Esophagus muscularis mucosa (tissue), 4 donors: ENCODE data around the gene PHF5A. TPM values are rescaled to one million over a fixed set of nuclear protein-coding genes. Genes with fewer than 3 reads are reported as not detected.
"Not testable (repeated sequence)": the region's sequence is repeated elsewhere in the genome, so short reads cannot be mapped to it uniquely, and the experiment has no call there.

Experiments
- DNase-seq: peaks from one replicate; pipeline ENCODE4 v3.0.0-alpha.2; 2017; ENCODE audit errors: extremely low spot score
- H3K27ac ChIP-seq, 4 donors: fragments of 200-600 bp; sonication (generic); replicated peaks in 1 of 4; 1 replicate in 3 of 4; 2 replicates in 1 of 4; pipeline ENCODE4 v1.5.1; 2016 to 2019; ENCODE audit warnings: mild to moderate bottlenecking in 1 of 4
- H3K27me3 ChIP-seq, 4 donors: fragments of 200-600 bp; sonication (generic); one replicate each; pipeline versions ENCODE4 v1.5.1 to v1.6.0; 2016 to 2019
- H3K36me3 ChIP-seq, 4 donors: fragments of 200-600 bp; sonication (generic); one replicate each; pipeline ENCODE4 v1.5.1; 2016 to 2019
- H3K4me1 ChIP-seq, 4 donors: fragments of 200-600 bp; sonication (generic); one replicate each; pipeline ENCODE4 v1.5.1; 2016 to 2019
- H3K4me3 ChIP-seq, 4 donors: fragments of 200-600 bp; sonication (generic); 1 replicate in 2 of 4; 2 replicates in 2 of 4; pipeline ENCODE4 v1.5.1; 2016 to 2019; ENCODE audit warnings: mild to moderate bottlenecking in 4 of 4, moderate library complexity in 1 of 4
- H3K9me3 ChIP-seq, 4 donors: fragments of 200-600 bp; sonication (generic); 1 replicate in 3 of 4; 2 replicates in 1 of 4; pipeline ENCODE4 v1.5.1; 2016 to 2019
- EP300 ChIP-seq: sonication (generic); formaldehyde crosslinking; IDR thresholded peaks from one replicate; pipeline ENCODE4 v1.6.1; 2017; ENCODE audit warnings: antibody characterized with exemption
- POLR2A ChIP-seq: fragments of 450-650 bp; IDR thresholded peaks from one replicate; pipeline ENCODE4 v1.6.1; 2017; ENCODE audit warnings: antibody characterized with exemption, moderate library complexity, mild to moderate bottlenecking, low read depth
- POLR2AphosphoS5 ChIP-seq, 2 donors: sonication (generic); formaldehyde crosslinking; IDR thresholded peaks; one replicate each; pipeline ENCODE4 v1.6.1; 2017; ENCODE audit warnings: antibody characterized with exemption in 2 of 2
- WGBS: methylation state at CpG from one replicate; pipeline ENCODE4 v1.1.5; 2018; 5-methylcytosine and 5-hydroxymethylcytosine counted together
- intact Hi-C: fragments of 100-400 bp; cut with DNase I; formaldehyde crosslinking; loops from one replicate; pipeline ENCODE4 v1.15.1; 2023
- total RNA-seq, 4 donors: library from RNA; depleted of rRNA; stranded (reverse); fragments of >200 nt; gene quantifications; one replicate each; pipeline versions ENCODE4 v1.1.0 to v1.2.1, GENCODE V29; 2016
- TF ChIP-seq, protein P1 (sequence below), 3 experiments: fragments of 200-600 bp in 2 of 3; fragments of 450-650 bp in 1 of 3; sonication (generic) in 2 of 3; IDR thresholded peaks; one replicate each; pipeline ENCODE4 v1.5.1; 2017 to 2019; ENCODE audit warnings: antibody characterized with exemption in 3 of 3, mild to moderate bottlenecking in 2 of 3, moderate library complexity in 1 of 3

PHF5A gene
- total RNA-seq, 4 donors from 2014 or later, result 36.5 to 46.1 (median 42.2) TPM

DNA sequence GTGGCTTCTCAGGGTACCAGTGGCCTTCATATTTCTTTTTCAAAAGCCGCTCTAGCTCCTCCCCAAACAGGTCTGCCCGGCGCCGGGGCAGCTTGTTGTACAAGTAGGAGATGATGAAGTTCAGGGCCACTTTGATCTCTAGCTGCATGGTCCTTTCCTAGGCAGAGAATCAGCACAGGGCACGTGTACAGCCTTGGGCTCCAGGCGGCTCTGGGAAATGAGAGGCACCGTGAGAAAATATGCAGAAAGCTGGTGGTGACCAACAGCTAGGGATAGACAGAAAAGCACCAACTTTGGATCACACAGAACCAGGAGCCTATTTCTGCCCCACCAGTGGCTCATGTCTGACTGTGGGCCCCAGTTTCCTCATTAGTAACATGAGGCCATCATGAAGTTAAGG is 31.3 kb downstream of the PHF5A start:
- peak overlapping the region; percentile 31 to 63 (median 50) for H3K27ac ChIP-seq
- 88% methylated on average over 7 of the region's 7 CpGs for WGBS
- intact Hi-C loops, result no loop called here
- H3K4me3 ChIP-seq, result no peak overlapping the region
- peaks cover 49 to 81% (median 73%) of the 10 kb centered on the region in 4 donors for H3K36me3 ChIP-seq
- TF ChIP-seq POLR2AphosphoS5 (IDR thresholded peaks at IDR 0.05) (no peak), EP300 (no peak), POLR2A (no peak)
- TF ChIP-seq, protein P1, sequence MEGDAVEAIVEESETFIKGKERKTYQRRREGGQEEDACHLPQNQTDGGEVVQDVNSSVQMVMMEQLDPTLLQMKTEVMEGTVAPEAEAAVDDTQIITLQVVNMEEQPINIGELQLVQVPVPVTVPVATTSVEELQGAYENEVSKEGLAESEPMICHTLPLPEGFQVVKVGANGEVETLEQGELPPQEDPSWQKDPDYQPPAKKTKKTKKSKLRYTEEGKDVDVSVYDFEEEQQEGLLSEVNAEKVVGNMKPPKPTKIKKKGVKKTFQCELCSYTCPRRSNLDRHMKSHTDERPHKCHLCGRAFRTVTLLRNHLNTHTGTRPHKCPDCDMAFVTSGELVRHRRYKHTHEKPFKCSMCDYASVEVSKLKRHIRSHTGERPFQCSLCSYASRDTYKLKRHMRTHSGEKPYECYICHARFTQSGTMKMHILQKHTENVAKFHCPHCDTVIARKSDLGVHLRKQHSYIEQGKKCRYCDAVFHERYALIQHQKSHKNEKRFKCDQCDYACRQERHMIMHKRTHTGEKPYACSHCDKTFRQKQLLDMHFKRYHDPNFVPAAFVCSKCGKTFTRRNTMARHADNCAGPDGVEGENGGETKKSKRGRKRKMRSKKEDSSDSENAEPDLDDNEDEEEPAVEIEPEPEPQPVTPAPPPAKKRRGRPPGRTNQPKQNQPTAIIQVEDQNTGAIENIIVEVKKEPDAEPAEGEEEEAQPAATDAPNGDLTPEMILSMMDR (IDR thresholded peaks at IDR 0.05), result no peak
- no peaks in the 10 kb centered on the region for H3K27me3 ChIP-seq
- H3K9me3 ChIP-seq, result no peaks in the 10 kb centered on the region
- DNase-seq, result no peak
- peaks cover 74 to 97% (median 94%) of the 10 kb centered on the region in 4 donors for H3K4me1 ChIP-seq

DNA sequence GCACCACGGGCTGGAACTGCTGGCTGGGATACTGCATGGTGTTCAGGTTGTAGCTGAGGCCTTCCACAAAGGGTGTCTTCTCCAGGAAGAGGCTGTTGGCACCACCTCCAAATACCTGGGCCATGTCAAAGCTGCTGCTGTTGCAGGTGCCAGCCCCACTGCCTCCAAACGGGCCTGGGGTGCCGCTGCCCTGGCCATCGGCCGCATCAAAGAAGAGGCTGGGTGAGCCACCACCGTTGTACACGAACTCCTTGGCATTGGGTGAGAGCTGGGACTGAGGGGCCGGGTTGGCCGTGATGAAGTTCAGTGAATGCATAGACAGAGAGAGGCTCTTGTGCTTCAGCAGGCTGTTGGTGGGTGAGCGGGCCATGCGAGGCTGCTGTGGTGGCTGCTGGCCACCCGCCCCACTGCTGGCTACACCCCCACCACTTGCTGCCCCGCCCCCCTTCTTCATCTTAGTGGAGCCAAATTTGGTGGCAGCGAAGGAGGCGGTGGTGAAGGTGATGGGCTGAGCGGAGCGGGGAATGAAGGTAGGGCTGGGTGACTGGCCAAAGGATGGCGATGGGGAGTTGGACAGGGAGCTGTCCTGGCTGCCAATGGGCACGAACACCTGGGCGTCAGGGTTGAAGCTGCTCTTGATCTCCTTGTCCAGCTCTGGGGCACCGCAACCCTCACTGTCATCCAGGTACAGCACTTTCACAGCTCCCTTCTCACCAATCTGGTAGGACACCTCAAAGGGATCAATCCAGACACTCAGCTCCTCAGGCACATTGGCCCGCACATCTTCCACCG is 32.0 kb downstream of the PHF5A start:
- Histone ChIP-seq H3K27ac (peak overlapping the region; percentile 31 to 63 (median 50)), H3K27me3 (no peaks in the 10 kb centered on the region), H3K4me3 (no peak overlapping the region), H3K4me1 (peaks cover 69 to 95% (median 94%) of the 10 kb centered on the region in 4 donors), H3K9me3 (no peaks in the 10 kb centered on the region), H3K36me3 (peaks cover 49 to 83% (median 76%) of the 10 kb centered on the region in 4 donors)
- TF ChIP-seq POLR2AphosphoS5 (IDR thresholded peaks at IDR 0.05), result peak in 1 of 2 donors; percentile 32
- no peak for TF ChIP-seq POLR2A
- no peak for DNase-seq
- WGBS, result 81% methylated on average over 23 of the region's 23 CpGs
- intact Hi-C loops, result no loop called here

DNA sequence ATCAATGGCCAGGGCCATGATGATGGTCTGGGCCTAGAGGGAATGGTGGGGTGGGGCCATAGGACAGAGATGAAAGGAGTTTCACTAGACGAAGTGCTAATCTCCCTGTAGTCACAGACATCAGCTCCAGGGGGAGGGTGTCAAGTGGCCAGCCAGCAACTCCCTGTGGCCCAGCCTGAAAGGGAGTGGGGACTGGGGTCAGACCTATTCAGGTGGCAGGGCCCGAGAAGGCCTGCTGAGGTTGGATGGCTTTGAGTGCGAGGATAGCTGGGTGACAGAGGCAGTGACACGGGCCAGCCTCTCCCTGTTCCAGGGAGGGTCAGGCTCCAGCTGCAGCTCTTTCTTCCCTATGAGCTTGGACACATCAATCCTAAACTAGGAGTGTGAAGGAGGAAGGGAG is 32.9 kb downstream of the PHF5A start:
- peak in 1 of 2 donors; percentile 25 for TF ChIP-seq POLR2AphosphoS5 (IDR thresholded peaks at IDR 0.05)
- TF ChIP-seq POLR2A, result no peak
- H3K9me3 ChIP-seq, result no peaks in the 10 kb centered on the region
- peaks cover 62 to 90% (median 86%) of the 10 kb centered on the region in 4 donors for H3K4me1 ChIP-seq
- intact Hi-C loops, result no loop called here
- H3K36me3 ChIP-seq, result peaks cover 40 to 83% (median 76%) of the 10 kb centered on the region in 4 donors
- no peaks in the 10 kb centered on the region for H3K27me3 ChIP-seq
- no peak for DNase-seq
- H3K4me3 ChIP-seq, result no peak overlapping the region
- H3K27ac ChIP-seq, result peak overlapping the region; percentile 44 to 63 (median 59)
- WGBS, result 52% methylated on average over 4 of the region's 4 CpGs

DNA sequence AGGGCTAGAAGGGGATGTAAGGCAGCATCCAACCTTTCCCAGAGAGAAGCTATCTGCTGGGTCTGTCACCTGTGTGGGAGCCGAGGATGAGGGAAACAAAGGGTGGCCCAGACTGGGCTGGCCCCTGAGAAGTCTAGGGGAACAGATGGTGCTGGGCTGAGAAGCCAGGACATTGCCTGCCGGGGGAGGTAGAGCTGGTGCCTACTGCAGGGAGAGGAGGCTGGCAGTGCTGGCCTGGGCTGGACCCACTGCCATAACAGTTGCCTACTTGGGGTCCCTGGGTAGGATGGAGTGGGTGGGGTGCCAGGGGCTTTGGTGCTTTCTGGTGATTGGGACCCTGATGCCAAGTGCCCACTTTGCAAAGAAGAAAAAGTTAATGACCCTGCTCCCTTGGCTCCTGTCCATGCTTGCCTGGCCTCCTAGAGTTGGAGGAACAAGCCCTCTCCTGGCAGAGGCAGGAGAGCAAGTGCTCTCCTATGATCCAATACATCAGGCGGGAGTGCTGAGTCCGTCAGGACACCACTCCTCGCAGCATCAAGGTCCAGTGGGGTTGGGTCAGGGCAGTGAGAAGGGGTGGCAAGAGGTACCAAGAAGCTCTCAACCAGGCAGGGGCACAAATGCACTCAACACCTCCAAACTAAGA is 34.0 kb downstream of the PHF5A start:
- Histone ChIP-seq H3K36me3 (peaks cover 33 to 75% (median 72%) of the 10 kb centered on the region in 4 donors), H3K27ac (peak overlapping the region; percentile 44 to 63 (median 59)), H3K4me1 (peaks cover 51 to 80% (median 75%) of the 10 kb centered on the region in 4 donors)
- H3K27me3 ChIP-seq, intact Hi-C loops, DNase-seq, H3K9me3 ChIP-seq, H3K4me3 ChIP-seq: not testable (repeated sequence)
- 77% methylated on average over 5 of the region's 5 CpGs for WGBS

DNA sequence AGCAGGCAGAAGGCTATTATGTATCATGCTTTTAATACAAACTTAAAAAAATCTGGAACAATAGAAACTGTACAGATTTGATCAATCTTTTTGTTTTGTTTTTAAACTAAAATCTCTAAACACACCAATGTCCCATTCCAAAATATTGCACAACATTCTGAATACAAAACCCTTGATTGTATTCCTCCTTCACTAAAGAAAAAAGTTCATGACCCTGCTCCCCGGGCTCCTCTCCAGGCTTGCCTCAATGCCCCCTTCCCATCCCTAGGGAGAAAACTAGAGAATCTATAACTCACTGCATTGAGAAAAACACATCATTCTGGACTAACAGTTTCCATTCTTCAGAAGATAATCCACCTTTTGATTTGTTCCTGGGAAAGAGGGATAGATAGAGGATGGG is 35.0 kb downstream of the PHF5A start:
- peaks cover 42 to 70% (median 65%) of the 10 kb centered on the region in 4 donors for H3K4me1 ChIP-seq

DNA sequence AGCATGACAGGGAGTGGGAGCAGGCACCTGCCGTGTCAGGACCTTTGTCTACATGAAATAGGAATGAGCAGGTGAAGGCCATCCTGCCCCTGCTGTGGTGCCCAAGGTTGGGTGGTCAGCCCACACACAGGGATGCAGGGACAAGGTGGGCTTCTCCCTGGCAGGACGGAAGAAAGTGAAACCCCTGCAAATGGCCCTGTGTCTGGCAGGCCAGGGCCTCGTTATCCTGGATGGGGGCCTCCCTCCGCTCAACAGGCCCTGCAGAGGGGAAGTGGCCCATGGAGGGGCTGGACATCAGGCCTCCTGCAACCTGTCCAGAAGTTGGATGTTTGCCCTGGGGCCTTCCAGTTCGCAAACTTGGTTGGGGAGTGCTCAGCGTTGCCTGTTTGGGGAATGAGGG is 36.8 kb downstream of the PHF5A start:
- 84% methylated on average over 3 of the region's 6 CpGs for WGBS
- no peak for DNase-seq
- intact Hi-C loops, result no loop called here
- Histone ChIP-seq H3K4me1 (peaks cover 33 to 53% (median 48%) of the 10 kb centered on the region in 4 donors), H3K9me3 (no peaks in the 10 kb centered on the region), H3K36me3 (peaks cover 20 to 76% (median 69%) of the 10 kb centered on the region in 4 donors), H3K4me3 (no peak overlapping the region), H3K27ac (peak overlapping the region in 2 of 4 donors; percentile 36 to 52), H3K27me3 (no peaks in the 10 kb centered on the region)
- TF ChIP-seq, protein P1 (IDR thresholded peaks at IDR 0.05), result no peak
- TF ChIP-seq POLR2A (no peak), EP300 (no peak), POLR2AphosphoS5 (IDR thresholded peaks at IDR 0.05) (peak in 1 of 2 donors; percentile 6)

More for the DNA sequence above, 35.0 kb downstream of the PHF5A start:
- TF ChIP-seq POLR2AphosphoS5 (IDR thresholded peaks at IDR 0.05), result peak in 1 of 2 donors; percentile 0
- H3K36me3 ChIP-seq, result peaks cover 27 to 76% (median 71%) of the 10 kb centered on the region in 4 donors
- peak overlapping the region; percentile 13 to 63 (median 48) for H3K27ac ChIP-seq
- 94% methylated on average over 1 of the region's 1 CpG for WGBS
- H3K4me3 ChIP-seq, DNase-seq, intact Hi-C loops, H3K27me3 ChIP-seq, H3K9me3 ChIP-seq: not testable (repeated sequence)
